Heart left ventricle (tissue), 13 donors: ENCODE results near the gene LRFN5.

Source experiments
- CTCF ChIP-seq, 12 donors: fragments of 200-600 bp; sonication (generic) in 4 of 12; IDR thresholded peaks; one replicate each; pipeline versions ENCODE4 v1.5.0 to v1.8.0; 2018 to 2022; ENCODE audit warnings: antibody characterized with exemption in 12 of 12, mild to moderate bottlenecking in 5 of 12
- POLR2A ChIP-seq, 2 donors: fragments of 450-650 bp; IDR thresholded peaks; one replicate each; pipeline ENCODE4 v1.6.1; 2017; ENCODE audit warnings: antibody characterized with exemption in 2 of 2, mild to moderate bottlenecking in 2 of 2, moderate library complexity in 2 of 2
- donor health status: ischemic (EF 13 %, LVEDD 7.1; RV severe dilation, severe dysfunction).
- donor health status: DM: no; HTN: yes; CAD: no.
- donor health status: DM: no; HTN: no; CAD: no.
- donor health status: ischemic (EF 25% LVEDD 6.9; RV normal size, moderate dysfunction).
- donor health status: ischemic (EF 25% LVEDD 5.7; RV mildly dilated, moderate dysfunction).
- donor health status: ischemic (EF 35%, LVEDD 5.7; RV mildly dilated, moderate dysfunction).
- donor health status: nonischemic (EF 11% LVEDD 7.7; RV severe dilation, severe dysfunction).
- donor health status: DM: yes; HTN: yes; CAD: no.
- donor health status: PGD.
- donor health status: ischemic (EF 29% LVEDD 5.4; RV normal size, mild dysfunction).
- donor health status: nonischemic (EF 23%, LVEDD 6.1; RV moderate dilation, normal function).

GRCh38 chr14:41749429-41749828 lies 142.8 kb downstream of the LRFN5 start:
- TF ChIP-seq CTCF (IDR thresholded peaks at IDR 0.05) (no peak), POLR2A (IDR thresholded peaks at IDR 0.05) (no peak)
